IMR-90 (cell line): ENCODE data around the gene PNCK. TPM values are rescaled to one million over a fixed set of nuclear protein-coding genes. Genes with fewer than 3 reads are reported as not detected.

Experiments
- ATAC-seq: fragments of 200-7000 bp; cut with Tn5 transposase; 2 replicates; pipeline ENCODE4 v1.9.1; 2020; ENCODE audit warnings: low read depth, mild to moderate bottlenecking, moderate library complexity
- BruUV-seq: library from RNA; stranded (reverse); fragments of 400-500 nt; replicated peaks from 2 replicates; lab custom pipeline; 2021; lab: Mats Ljungman, UMichigan
- CTCF ChIA-PET: fragments of 300-600 bp; formaldehyde crosslinking; extraction: SDS; loops from one replicate; lab custom pipeline; 2021; ENCODE audit warnings: antibody characterized with exemption; lab: Yijun Ruan, JAX
- POLR2A ChIA-PET: fragments of 300-600 bp; sonication (Branson Sonifier 250); formaldehyde crosslinking; loops from one replicate; lab custom pipeline; 2022; ENCODE audit warnings: antibody characterized with exemption; ENCODE audit not compliant: unreplicated experiment; lab: Charles Lee
- DNase-seq: peaks from one replicate; pipeline ENCODE4 v3.0.0; 2013
- H2AFZ ChIP-seq: replicated peaks from 2 replicates; pipeline ENCODE3; 2013; ENCODE audit warnings: low read length, mild to moderate bottlenecking; ENCODE audit not compliant: poor library complexity
- H2AK5ac ChIP-seq: 2 replicates; pipeline ENCODE4 v1.6.1; 2013; ENCODE audit warnings: low read depth, low read length, inconsistent platforms
- H2AK9ac ChIP-seq: replicated peaks from 2 replicates; pipeline ENCODE3; 2013; ENCODE audit warnings: mild to moderate bottlenecking, low read depth, low read length, moderate library complexity; ENCODE audit not compliant: poor library complexity
- H2BK120ac ChIP-seq: 2 replicates; pipeline ENCODE4 v1.6.1; 2013; ENCODE audit warnings: low read depth, low read length, inconsistent platforms
- H2BK15ac ChIP-seq: 3 replicates; pipeline ENCODE4 v1.6.1; 2013; ENCODE audit warnings: low read depth, low read length, inconsistent platforms
- H2BK20ac ChIP-seq: 2 replicates; pipeline ENCODE4 v1.6.1; 2013; ENCODE audit warnings: low read depth, mild to moderate bottlenecking, inconsistent platforms, low read length, moderate library complexity
- H2BK5ac ChIP-seq: 2 replicates; pipeline ENCODE4 v1.6.1; 2013; ENCODE audit warnings: mild to moderate bottlenecking, low read depth, low read length, inconsistent platforms; ENCODE audit not compliant: poor library complexity, severe bottlenecking
- H3K14ac ChIP-seq: replicated peaks from 2 replicates; pipeline ENCODE4 v1.6.1; 2013; ENCODE audit warnings: low read depth, low read length, inconsistent platforms
- H3K18ac ChIP-seq: 2 replicates; pipeline ENCODE4 v1.6.1; 2013; ENCODE audit warnings: low read depth, low read length, control low read depth
- H3K23ac ChIP-seq: 2 replicates; pipeline ENCODE4 v1.6.1; 2013; ENCODE audit warnings: low read depth, low read length, inconsistent platforms
- H3K27ac ChIP-seq: 2 replicates; pipeline ENCODE4 v1.5.1; 2013; ENCODE audit warnings: mild to moderate bottlenecking, control low read depth, low read length; ENCODE audit not compliant: insufficient read depth
- H3K27me3 ChIP-seq: 2 replicates; pipeline ENCODE4 v1.6.1; 2013; ENCODE audit warnings: low read length; ENCODE audit not compliant: control insufficient read depth, insufficient read depth
- H3K36me3 ChIP-seq: 2 replicates; pipeline ENCODE4 v1.6.1; 2013; ENCODE audit warnings: low read length, mixed read lengths; ENCODE audit not compliant: control insufficient read depth, insufficient read depth
- H3K4ac ChIP-seq: 2 replicates; pipeline ENCODE4 v1.6.1; 2013; ENCODE audit warnings: low read depth, low read length, inconsistent platforms
- H3K4me1 ChIP-seq: 2 replicates; pipeline ENCODE4 v1.6.1; 2013; ENCODE audit warnings: low read length, mixed read lengths; ENCODE audit not compliant: control insufficient read depth, insufficient read depth
- H3K4me2 ChIP-seq: 2 replicates; pipeline ENCODE4 v1.6.1; 2013; ENCODE audit warnings: low read depth, mild to moderate bottlenecking, control low read depth, low read length, moderate library complexity
- H3K4me3 ChIP-seq: 2 replicates; pipeline ENCODE4 v1.5.1; 2013; ENCODE audit warnings: low read depth, mild to moderate bottlenecking, control low read depth, low read length, moderate library complexity; ENCODE audit not compliant: insufficient read depth
- H3K56ac ChIP-seq: 2 replicates; pipeline ENCODE4 v1.6.1; 2013; ENCODE audit warnings: low read length, inconsistent platforms; ENCODE audit not compliant: insufficient read depth; ENCODE audit errors: extremely low read depth
- H3K79me1 ChIP-seq, 2 experiments: 2 replicates each; pipeline ENCODE4 v1.6.1; 2013; ENCODE audit warnings: low read length in 2 of 2, inconsistent platforms in 1 of 2, low read depth in 1 of 2
- H3K9ac ChIP-seq: 2 replicates; pipeline ENCODE4 v1.6.1; 2013; ENCODE audit warnings: low read depth, low read length, control low read depth
- H3K9me1 ChIP-seq: 2 replicates; pipeline ENCODE4 v1.6.1; 2013; ENCODE audit warnings: low read length, inconsistent platforms; ENCODE audit not compliant: insufficient read depth
- H3K9me3 ChIP-seq: 2 replicates; pipeline ENCODE4 v1.6.1; 2013; ENCODE audit warnings: low read length; ENCODE audit not compliant: control insufficient read depth, insufficient read depth
- H4K20me1 ChIP-seq: 2 replicates; pipeline ENCODE4 v1.6.1; 2013; ENCODE audit warnings: low read length, inconsistent platforms; ENCODE audit not compliant: insufficient read depth
- H4K5ac ChIP-seq: 2 replicates; pipeline ENCODE4 v1.6.1; 2013; ENCODE audit warnings: mild to moderate bottlenecking, low read depth, low read length, control low read depth
- H4K8ac ChIP-seq, 2 experiments: 2 replicates each; pipeline ENCODE4 v1.6.1; 2013; ENCODE audit warnings: low read depth in 2 of 2, low read length in 2 of 2, control low read depth in 1 of 2, inconsistent platforms in 1 of 2
- H4K91ac ChIP-seq: 2 replicates; pipeline ENCODE4 v1.6.1; 2013; ENCODE audit warnings: low read depth, low read length, inconsistent platforms; ENCODE audit not compliant: insufficient read depth
- MAFK ChIP-seq: IDR thresholded peaks from 2 replicates; pipeline ENCODE4 v1.6.1; 2012; ENCODE audit warnings: low read depth, low read length, improper control_type of control experiment
- WGBS, 2 experiments: methylation state at CpG; one replicate each; pipeline versions ENCODE4 v1.1.5 to v1.1.7; 2013; ENCODE audit warnings: missing lambda C conversion rate in 2 of 2; ENCODE audit not compliant: insufficient read length in 1 of 2; ENCODE audit errors: extremely low coverage in 2 of 2; 5-methylcytosine and 5-hydroxymethylcytosine counted together
- dilution Hi-C: fragments of 300-500 bp; cut with HindIII; formaldehyde crosslinking; loops from one replicate; pipeline ENCODE4 v1.14.3; 2018; ENCODE audit warnings: low sequenced_read_pairs; ENCODE audit not compliant: unreplicated experiment
- in situ Hi-C: fragments of 300-500 bp; cut with MboI; formaldehyde crosslinking; loops from 3 replicates; pipeline ENCODE4 v1.14.3; 2019; ENCODE audit warnings: low sequenced_read_pairs, inconsistent platforms, mixed read lengths
- intact Hi-C: fragments of 100-400 bp; cut with micrococcal nuclease; formaldehyde crosslinking; loops from 2 replicates; pipeline ENCODE4 v1.10.0; 2022
- polyA plus RNA-seq, 3 experiments: library from polyadenylated mRNA; depleted of rRNA; stranded (reverse); fragments of >200 nt; gene quantifications; 2 replicates each; pipeline ENCODE4 v1.2.3, GENCODE V29; 2012; ENCODE audit warnings: low replicate concordance in 1 of 3
- total RNA-seq: library from RNA; depleted of rRNA; stranded (reverse); fragments of >200 nt; gene quantifications from 2 replicates; pipeline ENCODE4 v1.2.3, GENCODE V29; 2012

The PNCK gene
- total and polyA plus RNA-seq, 2 of the 4 experiments (the other 2 are of a cell fraction) = 0.18 to 0.22 TPM

GRCh38 chrX:153631907-153632594 is 41.6 kb downstream of the PNCK start:
- Histone ChIP-seq H3K79me1 (no peaks in the 10 kb centered on the region), H3K14ac (no peak overlapping the region), H4K91ac (no peak overlapping the region), H3K27me3 (peaks cover 30% of the 10 kb centered on the region), H3K36me3 (no peaks in the 10 kb centered on the region), H3K9me3 (peaks cover 8% of the 10 kb centered on the region), H2BK20ac (no peak overlapping the region), H3K4me3 (no peak overlapping the region), H2BK5ac (no peak overlapping the region), H2AK9ac (no peak overlapping the region), H3K27ac (no peak overlapping the region), H2BK15ac (no peak overlapping the region), H3K4ac (no peak overlapping the region), H2AK5ac (no peak overlapping the region), H2AFZ (no peak overlapping the region), H3K9ac (no peak overlapping the region), H3K23ac (no peak overlapping the region), H3K4me1 (no peaks in the 10 kb centered on the region), H4K8ac (no peak overlapping the region), H3K18ac (no peak overlapping the region), H3K56ac (no peak overlapping the region), H4K5ac (no peak overlapping the region), H4K20me1 (no peaks in the 10 kb centered on the region), H3K4me2 (no peak overlapping the region), H3K9me1 (no peaks in the 10 kb centered on the region), H2BK120ac (no peak overlapping the region)
- intact Hi-C loops (no loop called here), in situ Hi-C loops (no loop called here), dilution Hi-C loops (no loop called here)
- no peak for TF ChIP-seq MAFK
- DNase-seq = no peak
- ChIA-PET CTCF (no interaction called here), POLR2A (no interaction called here)
- no peak for ATAC-seq
- no TSS peak for BruUV-seq
- WGBS, 2 experiments = 79% methylated on average over 4 of the region's 19 CpGs; no CpG with 5 or more reads in 1 of the 2 experiments
